Skeletal muscle tissue (tissue), 4 donors: ENCODE data around the gene ITGAV. TPM values are rescaled to one million over a fixed set of nuclear protein-coding genes. Genes with fewer than 3 reads are reported as not detected.

ENCODE experiments used
- H3K27ac ChIP-seq: one replicate; pipeline ENCODE4 v1.7.0; 2013; ENCODE audit warnings: mild to moderate bottlenecking, low read depth, low read length, inconsistent platforms
- H3K27me3 ChIP-seq, 3 donors: one replicate each; pipeline ENCODE4 v1.7.0; 2013; ENCODE audit warnings: low read length in 3 of 3; ENCODE audit not compliant: control insufficient read depth in 3 of 3, insufficient read depth in 3 of 3
- H3K36me3 ChIP-seq, 3 donors: one replicate each; pipeline ENCODE4 v1.7.0; 2013; ENCODE audit warnings: low read length in 3 of 3; ENCODE audit not compliant: control insufficient read depth in 3 of 3, insufficient read depth in 3 of 3
- H3K4me1 ChIP-seq, 3 donors: one replicate each; pipeline ENCODE4 v1.7.0; 2013; ENCODE audit warnings: low read length in 3 of 3, mild to moderate bottlenecking in 3 of 3; ENCODE audit not compliant: control insufficient read depth in 3 of 3, insufficient read depth in 3 of 3
- H3K4me3 ChIP-seq, 3 donors: one replicate each; pipeline ENCODE4 v1.7.0; 2013; ENCODE audit warnings: low read length in 3 of 3
- H3K9ac ChIP-seq, 3 donors: one replicate each; pipeline ENCODE4 v1.7.0; 2013; ENCODE audit warnings: low read length in 3 of 3, mild to moderate bottlenecking in 3 of 3, moderate library complexity in 2 of 3, low read depth in 1 of 3
- H3K9me3 ChIP-seq, 3 donors: one replicate each; pipeline ENCODE4 v1.7.0; 2013; ENCODE audit warnings: low read length in 3 of 3; ENCODE audit not compliant: control insufficient read depth in 3 of 3
- total RNA-seq: library from RNA; depleted of rRNA; stranded (reverse); fragments of >200 nt; gene quantifications from one replicate; pipeline ENCODE4 v1.2.3, GENCODE V29; 2014
- donor health status: Osteomylitis.

The ITGAV gene
- total RNA-seq, 1 donor from 2014 or later, result 62.1 TPM

- H3K27me3 ChIP-seq, result no peaks in the 10 kb centered on the region
- H3K4me3 ChIP-seq, result no peak overlapping the region
- no peak overlapping the region for H3K9ac ChIP-seq
- H3K36me3 ChIP-seq, result no peaks in the 10 kb centered on the region
- no peaks in the 10 kb centered on the region for H3K9me3 ChIP-seq
- no peak overlapping the region for H3K27ac ChIP-seq
- no peaks in the 10 kb centered on the region for H3K4me1 ChIP-seq
Observed at GRCh38 chr2:186702006-186702405, 112.2 kb downstream of the ITGAV start.

GRCh38 chr2:186702501-186702900 is 112.6 kb downstream of the ITGAV start:
- Histone ChIP-seq H3K4me1 (no peaks in the 10 kb centered on the region), H3K9me3 (no peaks in the 10 kb centered on the region), H3K27ac (no peak overlapping the region), H3K27me3 (no peaks in the 10 kb centered on the region), H3K36me3 (no peaks in the 10 kb centered on the region), H3K4me3 (no peak overlapping the region), H3K9ac (no peak overlapping the region)

GRCh38 chr2:186704897-186705296 is 115.0 kb downstream of the ITGAV start:
- no peaks in the 10 kb centered on the region for H3K27me3 ChIP-seq
- H3K4me1 ChIP-seq, result no peaks in the 10 kb centered on the region
- H3K27ac ChIP-seq, result no peak overlapping the region
- no peaks in the 10 kb centered on the region for H3K9me3 ChIP-seq
- H3K9ac ChIP-seq, result no peak overlapping the region
- H3K4me3 ChIP-seq, result no peak overlapping the region
- H3K36me3 ChIP-seq, result no peaks in the 10 kb centered on the region

GRCh38 chr2:186709529-186710450 is 119.9 kb downstream of the ITGAV start:
- Histone ChIP-seq H3K4me3 (no peak overlapping the region), H3K27me3 (no peaks in the 10 kb centered on the region), H3K9ac (no peak overlapping the region), H3K4me1 (no peaks in the 10 kb centered on the region), H3K36me3 (no peaks in the 10 kb centered on the region), H3K9me3 (no peaks in the 10 kb centered on the region), H3K27ac (no peak overlapping the region)

GRCh38 chr2:186713691-186714090 is 123.8 kb downstream of the ITGAV start:
- Histone ChIP-seq H3K4me1 (no peaks in the 10 kb centered on the region), H3K27ac (no peak overlapping the region), H3K36me3 (no peaks in the 10 kb centered on the region), H3K27me3 (no peaks in the 10 kb centered on the region), H3K4me3 (no peak overlapping the region), H3K9me3 (no peaks in the 10 kb centered on the region), H3K9ac (no peak overlapping the region)

GRCh38 chr2:186714611-186715010 is 124.8 kb downstream of the ITGAV start:
- H3K4me1 ChIP-seq, result no peaks in the 10 kb centered on the region
- H3K27ac ChIP-seq, result no peak overlapping the region
- no peak overlapping the region for H3K4me3 ChIP-seq
- no peaks in the 10 kb centered on the region for H3K27me3 ChIP-seq
- H3K9ac ChIP-seq, result no peak overlapping the region
- no peaks in the 10 kb centered on the region for H3K36me3 ChIP-seq
- H3K9me3 ChIP-seq, result no peaks in the 10 kb centered on the region

- H3K4me1 ChIP-seq, result no peaks in the 10 kb centered on the region
- no peak overlapping the region for H3K4me3 ChIP-seq
- no peaks in the 10 kb centered on the region for H3K36me3 ChIP-seq
- no peak overlapping the region for H3K9ac ChIP-seq
- no peaks in the 10 kb centered on the region for H3K27me3 ChIP-seq
- H3K27ac ChIP-seq, result no peak overlapping the region
- H3K9me3 ChIP-seq, result no peaks in the 10 kb centered on the region
Observed at GRCh38 chr2:186716004-186716403, 126.1 kb downstream of the ITGAV start.

- no peak overlapping the region for H3K9ac ChIP-seq
- no peak overlapping the region for H3K27ac ChIP-seq
- no peaks in the 10 kb centered on the region for H3K9me3 ChIP-seq
- no peaks in the 10 kb centered on the region for H3K27me3 ChIP-seq
- no peak overlapping the region for H3K4me3 ChIP-seq
- no peaks in the 10 kb centered on the region for H3K4me1 ChIP-seq
- no peaks in the 10 kb centered on the region for H3K36me3 ChIP-seq
Observed at GRCh38 chr2:186716899-186717298, 127.0 kb downstream of the ITGAV start.

- Histone ChIP-seq H3K4me3 (no peak overlapping the region), H3K36me3 (no peaks in the 10 kb centered on the region), H3K9ac (no peak overlapping the region), H3K9me3 (no peaks in the 10 kb centered on the region), H3K27ac (no peak overlapping the region), H3K4me1 (no peaks in the 10 kb centered on the region), H3K27me3 (no peaks in the 10 kb centered on the region)
Observed at GRCh38 chr2:186717320-186718007, 127.6 kb downstream of the ITGAV start.

GRCh38 chr2:186718122-186718521 is 128.3 kb downstream of the ITGAV start:
- no peak overlapping the region for H3K9ac ChIP-seq
- H3K27ac ChIP-seq, result no peak overlapping the region

More at GRCh38 chr2:186718122-186718521, 128.3 kb downstream of the ITGAV start:
- H3K36me3 ChIP-seq, result no peaks in the 10 kb centered on the region
- no peaks in the 10 kb centered on the region for H3K4me1 ChIP-seq
- no peak overlapping the region for H3K4me3 ChIP-seq
- H3K9me3 ChIP-seq, result no peaks in the 10 kb centered on the region
- no peaks in the 10 kb centered on the region for H3K27me3 ChIP-seq
